ENCODE results near the gene SCGB1A1. TPM values are rescaled to one million over a fixed set of nuclear protein-coding genes. Genes with fewer than 3 reads are reported as not detected.

Gene SCGB1A1
- total RNA-seq, 1 experiment from 2014 or later, result not detected

DNA sequence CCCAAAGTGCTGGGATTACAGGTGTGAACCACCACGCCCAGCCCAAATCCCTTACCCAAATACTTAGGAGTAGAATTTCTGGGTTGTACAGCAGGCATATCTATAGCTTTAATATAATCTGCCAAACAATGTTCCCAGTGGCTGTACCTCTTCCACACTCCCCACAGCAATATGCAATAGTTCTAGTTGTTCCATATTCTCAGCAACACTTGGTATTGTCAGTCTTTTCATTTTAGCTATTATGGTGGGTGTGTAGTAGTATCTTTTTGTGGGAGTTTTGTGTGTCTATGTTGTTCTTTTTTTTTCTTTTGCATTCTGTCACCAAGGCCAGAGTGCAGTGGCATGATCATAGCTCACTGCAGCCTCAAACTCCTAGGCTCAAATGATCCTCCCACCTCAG lies 18.8 kb downstream of the SCGB1A1 start:
- CTCF ChIA-PET, result no interaction called here
- DNase-seq, result no peak
- Histone ChIP-seq H3K9me3 (no peaks in the 10 kb centered on the region), H3K27me3 (replicated peaks; ENCODE audit: control insufficient read depth, insufficient read depth, low read length) (no peaks in the 10 kb centered on the region), H3K4me3 (ENCODE audit: low read depth, low read length) (no peak overlapping the region), H3K36me3 (ENCODE audit: control insufficient read depth, insufficient read depth, low read length) (no peaks in the 10 kb centered on the region), H3K4me1 (peaks cover 12% of the 10 kb centered on the region)
- intact Hi-C loops (cut with micrococcal nuclease; ENCODE audit: unreplicated experiment), result no loop called here
- Mint-ChIP-seq H3K36me3 (ENCODE audit: insufficient read depth, unreplicated experiment) (no peaks in the 10 kb centered on the region), H3K4me1 (ENCODE audit: low read depth, unreplicated experiment) (peaks cover 24% of the 10 kb centered on the region), H3K27ac (ENCODE audit: unreplicated experiment) (no peak overlapping the region), H3K4me3 (ENCODE audit: unreplicated experiment) (no peak overlapping the region), H3K27me3 (ENCODE audit: insufficient read depth, unreplicated experiment) (no peaks in the 10 kb centered on the region), H3K9me3 (ENCODE audit: unreplicated experiment) (no peaks in the 10 kb centered on the region)
- TF ChIP-seq, protein P1, sequence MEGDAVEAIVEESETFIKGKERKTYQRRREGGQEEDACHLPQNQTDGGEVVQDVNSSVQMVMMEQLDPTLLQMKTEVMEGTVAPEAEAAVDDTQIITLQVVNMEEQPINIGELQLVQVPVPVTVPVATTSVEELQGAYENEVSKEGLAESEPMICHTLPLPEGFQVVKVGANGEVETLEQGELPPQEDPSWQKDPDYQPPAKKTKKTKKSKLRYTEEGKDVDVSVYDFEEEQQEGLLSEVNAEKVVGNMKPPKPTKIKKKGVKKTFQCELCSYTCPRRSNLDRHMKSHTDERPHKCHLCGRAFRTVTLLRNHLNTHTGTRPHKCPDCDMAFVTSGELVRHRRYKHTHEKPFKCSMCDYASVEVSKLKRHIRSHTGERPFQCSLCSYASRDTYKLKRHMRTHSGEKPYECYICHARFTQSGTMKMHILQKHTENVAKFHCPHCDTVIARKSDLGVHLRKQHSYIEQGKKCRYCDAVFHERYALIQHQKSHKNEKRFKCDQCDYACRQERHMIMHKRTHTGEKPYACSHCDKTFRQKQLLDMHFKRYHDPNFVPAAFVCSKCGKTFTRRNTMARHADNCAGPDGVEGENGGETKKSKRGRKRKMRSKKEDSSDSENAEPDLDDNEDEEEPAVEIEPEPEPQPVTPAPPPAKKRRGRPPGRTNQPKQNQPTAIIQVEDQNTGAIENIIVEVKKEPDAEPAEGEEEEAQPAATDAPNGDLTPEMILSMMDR (IDR thresholded peaks at IDR 0.05; ENCODE audit: insufficient read depth in 1 of 2, low read depth in 1 of 2, low read length in 1 of 2, severe bottlenecking in 1 of 2, unreplicated experiment in 1 of 2), result no peak
- POLR2A ChIA-PET, result no interaction called here
- no TSS peak for BruUV-seq (replicated peaks)

DNA sequence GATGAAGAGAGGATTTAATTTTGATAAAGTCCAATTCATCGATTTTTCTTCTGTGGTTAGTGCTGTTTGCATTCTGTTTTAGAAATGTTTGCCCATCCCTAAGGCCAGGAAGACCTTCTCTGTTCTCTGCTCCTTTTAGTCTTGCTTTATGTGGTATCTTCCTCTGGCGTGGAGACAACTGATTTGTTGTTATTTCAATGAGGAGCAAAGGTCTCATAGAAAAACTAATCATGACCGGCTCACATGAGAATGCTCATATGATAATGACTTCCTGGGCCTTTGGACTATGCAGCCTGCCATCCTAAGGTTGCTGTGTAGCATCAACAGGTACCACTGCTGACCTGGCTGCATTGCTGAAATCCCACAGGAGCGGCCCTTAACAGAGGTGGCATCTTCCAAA lies 19.8 kb downstream of the SCGB1A1 start:
- peaks cover 10% of the 10 kb centered on the region; the same call in 1 of the 2 replicates for H3K4me1 ChIP-seq
- H3K27me3 ChIP-seq (replicated peaks; ENCODE audit: control insufficient read depth, insufficient read depth, low read length), result no peaks in the 10 kb centered on the region
- H3K4me3 ChIP-seq (ENCODE audit: low read depth, low read length), result no peak overlapping the region
- no peaks in the 10 kb centered on the region for H3K9me3 ChIP-seq
- no peaks in the 10 kb centered on the region for H3K36me3 Mint-ChIP-seq (ENCODE audit: insufficient read depth, unreplicated experiment)
- CTCF ChIA-PET, result no interaction called here
- no peaks in the 10 kb centered on the region for H3K36me3 ChIP-seq (ENCODE audit: control insufficient read depth, insufficient read depth, low read length)
- H3K27me3 Mint-ChIP-seq (ENCODE audit: insufficient read depth, unreplicated experiment), result no peaks in the 10 kb centered on the region
- peaks cover 24% of the 10 kb centered on the region for H3K4me1 Mint-ChIP-seq (ENCODE audit: low read depth, unreplicated experiment)
- no TSS peak for BruUV-seq (replicated peaks)
- H3K27ac Mint-ChIP-seq (ENCODE audit: unreplicated experiment), result no peak overlapping the region
- POLR2A ChIA-PET, result no interaction called here
- no peak for DNase-seq
- TF ChIP-seq, protein P1 (IDR thresholded peaks at IDR 0.05; ENCODE audit: insufficient read depth in 1 of 2, low read depth in 1 of 2, low read length in 1 of 2, severe bottlenecking in 1 of 2, unreplicated experiment in 1 of 2), result no peak
- no peaks in the 10 kb centered on the region for H3K9me3 Mint-ChIP-seq (ENCODE audit: unreplicated experiment)
- no peak overlapping the region for H3K4me3 Mint-ChIP-seq (ENCODE audit: unreplicated experiment)
- intact Hi-C loops (cut with micrococcal nuclease; ENCODE audit: unreplicated experiment), result no loop called here

DNA sequence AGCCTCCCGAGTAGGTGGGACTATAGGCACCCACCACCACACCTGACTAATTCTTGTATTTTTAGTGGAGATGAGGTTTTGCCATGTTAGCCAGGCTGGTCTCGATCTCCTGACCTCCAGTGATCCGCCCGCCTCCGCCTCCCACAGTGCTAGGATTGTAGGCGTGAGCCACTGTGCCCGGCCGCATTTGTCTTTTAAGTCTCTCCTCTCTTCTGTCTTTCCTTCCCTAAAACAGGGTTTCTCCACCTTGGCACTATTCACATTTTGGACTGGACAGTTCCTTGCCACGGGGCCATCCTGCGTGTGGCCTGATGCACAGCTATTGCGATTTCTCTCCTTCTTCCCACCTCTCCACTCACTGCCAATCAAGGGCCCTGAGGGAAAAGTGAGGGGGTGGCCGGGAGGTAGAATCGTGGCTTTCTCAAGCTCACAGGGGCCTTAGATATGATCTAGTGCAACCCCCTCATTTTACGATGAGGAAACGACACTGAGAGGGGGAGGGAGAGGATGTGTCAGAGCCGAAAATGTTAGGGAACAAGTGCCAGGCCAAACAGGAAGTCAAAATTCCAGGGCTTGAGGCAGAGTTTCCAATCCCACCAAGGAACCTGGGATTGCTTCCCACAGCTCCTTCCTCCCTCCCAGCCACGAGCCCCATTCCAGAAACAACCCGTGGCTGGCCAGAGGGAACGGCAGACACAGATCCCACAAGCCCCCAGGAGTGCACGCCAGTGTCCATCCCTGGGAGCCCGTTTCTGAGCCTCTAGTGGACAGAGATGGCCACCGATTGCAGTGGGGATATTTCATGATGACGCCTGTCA lies 21.2 kb downstream of the SCGB1A1 start:
- no peak for DNase-seq
- intact Hi-C loops (cut with micrococcal nuclease; ENCODE audit: unreplicated experiment), result no loop called here
- Mint-ChIP-seq H3K9me3 (ENCODE audit: unreplicated experiment) (no peaks in the 10 kb centered on the region), H3K36me3 (ENCODE audit: insufficient read depth, unreplicated experiment) (no peaks in the 10 kb centered on the region), H3K27ac (ENCODE audit: unreplicated experiment) (no peak overlapping the region), H3K4me1 (ENCODE audit: low read depth, unreplicated experiment) (peaks cover 13% of the 10 kb centered on the region), H3K27me3 (ENCODE audit: insufficient read depth, unreplicated experiment) (no peaks in the 10 kb centered on the region), H3K4me3 (ENCODE audit: unreplicated experiment) (no peak overlapping the region)
- H3K4me1 ChIP-seq, result peaks cover 23% of the 10 kb centered on the region
- BruUV-seq (replicated peaks), result no TSS peak
- ChIA-PET POLR2A (no interaction called here), CTCF (no interaction called here)
- TF ChIP-seq, protein P1 (IDR thresholded peaks at IDR 0.05; ENCODE audit: insufficient read depth in 1 of 2, low read depth in 1 of 2, low read length in 1 of 2, severe bottlenecking in 1 of 2, unreplicated experiment in 1 of 2), result no peak
- no peaks in the 10 kb centered on the region for H3K36me3 ChIP-seq (ENCODE audit: control insufficient read depth, insufficient read depth, low read length)
- H3K9me3 ChIP-seq, result no peaks in the 10 kb centered on the region
- no peak overlapping the region for H3K4me3 ChIP-seq (ENCODE audit: low read depth, low read length)
- H3K27me3 ChIP-seq (replicated peaks; ENCODE audit: control insufficient read depth, insufficient read depth, low read length), result no peaks in the 10 kb centered on the region
